GM12878 (cell line): Measurements from ENCODE around the gene SSX2IP. TPM values are rescaled to one million over a fixed set of nuclear protein-coding genes. Genes with fewer than 3 reads are reported as not detected.

Source experiments
- ATAC-seq: fragments of 200-7000 bp; cut with Tn5 transposase; 3 replicates; pipeline ENCODE4 v1.9.1; 2020; ENCODE audit warnings: mild to moderate bottlenecking, moderate library complexity
- BruUV-seq: library from RNA; stranded (reverse); fragments of 400-500 nt; replicated peaks from 2 replicates; lab custom pipeline; 2021; lab: Mats Ljungman, UMichigan
- CTCF ChIA-PET: fragments of 300-600 bp; sonication (Branson Sonifier 250); formaldehyde crosslinking; extraction: SDS; loops from one replicate; lab custom pipeline; 2021; ENCODE audit warnings: inconsistent platforms; lab: Yijun Ruan, JAX
- POLR2A ChIA-PET: fragments of 350-600 bp; formaldehyde crosslinking; extraction: SDS; loops from one replicate; lab custom pipeline; 2021; ENCODE audit warnings: inconsistent platforms; lab: Charles Lee
- RAD21 ChIA-PET: fragments of 300-600 bp; sonication (Branson Sonifier 250); formaldehyde crosslinking; loops from one replicate; lab custom pipeline; 2023; ENCODE audit warnings: antibody characterized with exemption; ENCODE audit not compliant: unreplicated experiment; lab: Charles Lee
- SMC1A ChIA-PET: fragments of 300-600 bp; sonication (Branson Sonifier 250); formaldehyde crosslinking; loops from one replicate; lab custom pipeline; 2023; ENCODE audit not compliant: unreplicated experiment, uncharacterized antibody; lab: Charles Lee
- DNase-seq: peaks from one replicate; pipeline ENCODE4 v3.0.0-alpha.2; 2011; ENCODE audit warnings: low read depth, low spot score
- FAIRE-seq: peaks from 3 replicates; lab custom pipeline; 2011; peaks lifted over from hg19 to GRCh38; lab: Jason Lieb, UNC
- H2AFZ ChIP-seq: 2 replicates; pipeline ENCODE4 v1.6.0; 2011; ENCODE audit warnings: low read depth, low read length, control low read depth; ENCODE audit not compliant: control insufficient read depth
- H3K27ac ChIP-seq: 2 replicates; pipeline ENCODE4 v1.5.1; 2011; ENCODE audit warnings: control low read depth; ENCODE audit not compliant: control insufficient read depth, insufficient read depth
- H3K27me3 ChIP-seq, 2 experiments: replicated peaks in 1 of 2; 2 replicates each; pipeline versions ENCODE4 v1.6.0 to v1.6.1; 2011; ENCODE audit warnings: low read length in 1 of 2; ENCODE audit not compliant: control insufficient read depth in 2 of 2, insufficient read depth in 2 of 2
- H3K36me3 ChIP-seq, 2 experiments: 2 replicates each; pipeline ENCODE4 v1.5.1; 2011; ENCODE audit warnings: low read length in 1 of 2; ENCODE audit not compliant: control insufficient read depth in 2 of 2, insufficient read depth in 2 of 2
- H3K4me1 ChIP-seq: 2 replicates; pipeline ENCODE4 v1.6.1; 2011; ENCODE audit warnings: mild to moderate bottlenecking, low read length, moderate library complexity, mixed read lengths; ENCODE audit not compliant: control insufficient read depth, insufficient read depth
- H3K4me2 ChIP-seq: 2 replicates; pipeline ENCODE4 v1.6.0; 2011; ENCODE audit warnings: control low read depth; ENCODE audit not compliant: control insufficient read depth, insufficient read depth
- H3K4me3 ChIP-seq: fragments of 200-600 bp; sonication (generic); 2 replicates; pipeline ENCODE4 v1.5.1; 2016
- H3K79me2 ChIP-seq: 2 replicates; pipeline ENCODE4 v1.6.0; 2011; ENCODE audit warnings: low read length; ENCODE audit not compliant: control insufficient read depth, insufficient read depth
- H3K9ac ChIP-seq: 2 replicates; pipeline ENCODE4 v1.8.0; 2011; ENCODE audit warnings: low read length, control low read depth, mixed read lengths; ENCODE audit not compliant: control insufficient read depth, insufficient read depth
- H3K9me3 ChIP-seq: replicated peaks from 3 replicates; pipeline ENCODE4 v1.5.1; 2011; ENCODE audit warnings: mild to moderate bottlenecking, low read length; ENCODE audit not compliant: control insufficient read depth, insufficient read depth
- H4K20me1 ChIP-seq: 2 replicates; pipeline ENCODE4 v1.6.0; 2011; ENCODE audit not compliant: control insufficient read depth, insufficient read depth
- ATF7 ChIP-seq: fragments of 450-650 bp; IDR thresholded peaks from 2 replicates; pipeline ENCODE4 v1.6.1; 2016; ENCODE audit warnings: low read depth, mild to moderate bottlenecking
- BHLHE40 ChIP-seq, 2 experiments: fragments of 450-650 bp in 1 of 2; IDR thresholded peaks; 2 replicates each; pipeline ENCODE4 v1.6.1; 2011 to 2017; ENCODE audit warnings: low read depth in 2 of 2, borderline replicate concordance in 1 of 2, improper control_type of control experiment in 1 of 2, low read length in 1 of 2, mild to moderate bottlenecking in 1 of 2
- CREM ChIP-seq: IDR thresholded peaks from 2 replicates; pipeline ENCODE4 v1.6.1; 2014; ENCODE audit warnings: antibody characterized with exemption, low read depth
- FOXK2 ChIP-seq: fragments of 450-650 bp; IDR thresholded peaks from 2 replicates; pipeline ENCODE4 v1.6.1; 2017; ENCODE audit warnings: mild to moderate bottlenecking, moderate library complexity
- PAX5 ChIP-seq: IDR thresholded peaks from 2 replicates; pipeline ENCODE4 v1.6.1; 2011; ENCODE audit warnings: low read depth, low read length, borderline replicate concordance
- POLR2A ChIP-seq: IDR thresholded peaks from 2 replicates; pipeline ENCODE4 v1.6.1; 2011; ENCODE audit warnings: low read depth, mild to moderate bottlenecking, low read length
- SRF ChIP-seq, 2 experiments: IDR thresholded peaks; 2 replicates each; pipeline ENCODE4 v1.6.1; 2011; ENCODE audit warnings: low read depth in 2 of 2, low read length in 2 of 2, mild to moderate bottlenecking in 1 of 2, moderate library complexity in 1 of 2
- TBL1XR1 ChIP-seq: IDR thresholded peaks from 2 replicates; pipeline ENCODE4 v1.6.1; 2012; ENCODE audit warnings: low read depth, low read length, improper control_type of control experiment
- TCF12 ChIP-seq: IDR thresholded peaks from 2 replicates; pipeline ENCODE4 v1.6.1; 2011; ENCODE audit warnings: low read depth, mild to moderate bottlenecking, low read length
- whole genome bisulfite sequencing: methylation state at CpG from one replicate; pipeline ENCODE4 v1.1.6; 2016; ENCODE audit warnings: low lambda C conversion rate; ENCODE audit not compliant: insufficient replicate concordance, insufficient coverage; ENCODE audit errors: missing lambda C conversion rate; 5-methylcytosine and 5-hydroxymethylcytosine counted together
- in situ Hi-C: fragments of 300-500 bp; cut with MboI; formaldehyde crosslinking; loops from 9 replicates; pipeline ENCODE4 v1.14.3; 2018; ENCODE audit warnings: mixed read lengths
- intact Hi-C: fragments of 100-400 bp; cut with micrococcal nuclease; formaldehyde crosslinking; loops from one replicate; pipeline ENCODE4 v1.14.2; 2022; ENCODE audit not compliant: unreplicated experiment
- polyA plus RNA-seq, 11 experiments: library from polyadenylated mRNA; depleted of rRNA in 4 of 11; unstranded in 6 of 11; stranded (reverse) in 5 of 11; fragments of >200 nt; fragmentation: Nextera tagmentation in 4 of 11; fragmentation: Illumina TruSeq in 1 of 11; extraction: Ambion mirVana in 4 of 11; extraction: Trizol in 1 of 11; gene quantifications; 1 replicate in 1 of 11; 2 replicates in 10 of 11; pipeline versions ENCODE4 v1.2.1 to v1.2.3, GENCODE V29; 2011 to 2016; ENCODE audit warnings: inconsistent platforms in 2 of 11, missing spikeins in 2 of 11, low read depth in 1 of 11
- total RNA-seq, 4 experiments: library from RNA; depleted of rRNA in 3 of 4; stranded (reverse); fragments of >200 nt in 3 of 4; fragmentation: Illumina TruSeq in 1 of 4; extraction: Trizol in 1 of 4; gene quantifications; 2 replicates each; pipeline versions ENCODE4 v1.2.1 to v1.2.3, GENCODE V29; 2013 to 2021
- TF ChIP-seq, protein P1 (sequence below): fragments of 450-650 bp; formaldehyde crosslinking; IDR thresholded peaks from 2 replicates; pipeline ENCODE4 v1.5.0; 2022; ENCODE audit warnings: mild to moderate bottlenecking, missing genetic modification characterization
- TF ChIP-seq, protein P2 (sequence below): IDR thresholded peaks from 2 replicates; pipeline ENCODE4 v1.6.1; 2012; ENCODE audit warnings: improper control_type of control experiment, low read depth, low read length; ENCODE audit not compliant: insufficient replicate concordance
- TF ChIP-seq, protein P3 (sequence below): fragments of 450-650 bp; conservative IDR thresholded peaks from 2 replicates; pipeline ENCODE4 v1.6.1; 2017; ENCODE audit warnings: mild to moderate bottlenecking, moderate library complexity

The SSX2IP gene
- total and polyA plus RNA-seq, 10 of the 15 experiments (the other 5 are each of a cell fraction or from before 2014, with no cell fraction given) = 3.3 to 14.0 (median 10.4) TPM

DNA sequence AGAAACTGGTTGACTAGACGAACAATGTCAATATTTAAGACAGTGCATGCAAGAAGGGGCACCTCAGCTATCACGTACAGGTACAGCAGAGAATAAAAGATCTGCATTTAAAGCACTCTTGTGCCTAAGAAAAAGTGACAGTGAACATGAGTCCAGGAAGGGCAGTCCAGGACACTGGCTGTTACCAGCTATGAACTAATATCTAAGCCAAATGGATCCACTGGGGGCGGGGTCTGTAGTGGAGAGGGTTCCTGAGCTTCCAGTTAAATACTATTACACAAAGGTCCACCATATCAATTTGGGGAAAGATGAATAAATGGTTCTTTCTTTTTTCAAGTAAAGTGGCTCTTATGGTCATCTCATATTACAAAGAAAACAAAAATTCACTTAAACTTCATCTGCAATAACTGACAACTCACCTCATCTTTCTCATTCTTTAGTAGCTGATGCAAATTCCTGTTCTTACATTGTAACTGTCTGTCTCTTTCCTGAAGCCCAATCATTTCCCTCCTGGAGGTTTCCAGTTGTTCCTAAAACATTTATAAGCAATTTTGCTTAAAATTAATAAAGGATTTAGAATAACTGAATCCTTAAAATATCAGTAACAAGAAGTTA lies 24.5 kb downstream of the SSX2IP start:
- no peak overlapping the region for H3K4me2 ChIP-seq
- no peak overlapping the region for H2AFZ ChIP-seq
- no peaks in the 10 kb centered on the region for H3K27me3 ChIP-seq
- no peak overlapping the region for H3K9ac ChIP-seq
- ATAC-seq = no peak
- ChIA-PET SMC1A (interaction anchor here (0.8 to 3.1 kb wide), 3 partner anchors 14 to 223 kb away, joined by 3 to 12 read pairs (median 3); no protein-coding TSS in a partner anchor), RAD21 (no interaction called here), POLR2A (interaction anchor here (0.5 kb wide), 1 partner anchor 11 kb away, joined by 7 read pairs; no protein-coding TSS in a partner anchor), CTCF (no interaction called here)
- H4K20me1 ChIP-seq = no peaks in the 10 kb centered on the region
- intact Hi-C loops = no loop called here
- in situ Hi-C loops = no loop called here
- no peak overlapping the region for H3K27ac ChIP-seq
- H3K4me1 ChIP-seq = no peaks in the 10 kb centered on the region
- WGBS = 96% methylated on average over 3 of the region's 3 CpGs
- no TSS peak for BruUV-seq
- no peak for FAIRE-seq
- H3K9me3 ChIP-seq = no peaks in the 10 kb centered on the region
- DNase-seq = no peak
- no peaks in the 10 kb centered on the region for H3K79me2 ChIP-seq
- TF ChIP-seq BHLHE40 (IDR thresholded peaks at IDR 0.05; ENCODE audit: borderline replicate concordance in 1 of 2, low read depth in 2 of 2, low read length in 1 of 2) (no peak), TCF12 (no peak), TBL1XR1 (no peak), POLR2A (no peak), SRF (IDR thresholded peaks at IDR 0.05; ENCODE audit: low read depth in 2 of 2, low read length in 2 of 2) (no peak), ATF7 (no peak), PAX5 (no peak), CREM (no peak), FOXK2 (no peak)
- TF ChIP-seq, protein P1, sequence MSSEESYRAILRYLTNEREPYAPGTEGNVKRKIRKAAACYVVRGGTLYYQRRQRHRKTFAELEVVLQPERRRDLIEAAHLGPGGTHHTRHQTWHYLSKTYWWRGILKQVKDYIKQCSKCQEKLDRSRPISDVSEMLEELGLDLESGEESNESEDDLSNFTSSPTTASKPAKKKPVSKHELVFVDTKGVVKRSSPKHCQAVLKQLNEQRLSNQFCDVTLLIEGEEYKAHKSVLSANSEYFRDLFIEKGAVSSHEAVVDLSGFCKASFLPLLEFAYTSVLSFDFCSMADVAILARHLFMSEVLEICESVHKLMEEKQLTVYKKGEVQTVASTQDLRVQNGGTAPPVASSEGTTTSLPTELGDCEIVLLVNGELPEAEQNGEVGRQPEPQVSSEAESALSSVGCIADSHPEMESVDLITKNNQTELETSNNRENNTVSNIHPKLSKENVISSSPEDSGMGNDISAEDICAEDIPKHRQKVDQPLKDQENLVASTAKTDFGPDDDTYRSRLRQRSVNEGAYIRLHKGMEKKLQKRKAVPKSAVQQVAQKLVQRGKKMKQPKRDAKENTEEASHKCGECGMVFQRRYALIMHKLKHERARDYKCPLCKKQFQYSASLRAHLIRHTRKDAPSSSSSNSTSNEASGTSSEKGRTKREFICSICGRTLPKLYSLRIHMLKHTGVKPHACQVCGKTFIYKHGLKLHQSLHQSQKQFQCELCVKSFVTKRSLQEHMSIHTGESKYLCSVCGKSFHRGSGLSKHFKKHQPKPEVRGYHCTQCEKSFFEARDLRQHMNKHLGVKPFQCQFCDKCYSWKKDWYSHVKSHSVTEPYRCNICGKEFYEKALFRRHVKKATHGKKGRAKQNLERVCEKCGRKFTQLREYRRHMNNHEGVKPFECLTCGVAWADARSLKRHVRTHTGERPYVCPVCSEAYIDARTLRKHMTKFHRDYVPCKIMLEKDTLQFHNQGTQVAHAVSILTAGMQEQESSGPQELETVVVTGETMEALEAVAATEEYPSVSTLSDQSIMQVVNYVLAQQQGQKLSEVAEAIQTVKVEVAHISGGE (CRISPR knock-in tag) = no peak
- TF ChIP-seq, protein P2, sequence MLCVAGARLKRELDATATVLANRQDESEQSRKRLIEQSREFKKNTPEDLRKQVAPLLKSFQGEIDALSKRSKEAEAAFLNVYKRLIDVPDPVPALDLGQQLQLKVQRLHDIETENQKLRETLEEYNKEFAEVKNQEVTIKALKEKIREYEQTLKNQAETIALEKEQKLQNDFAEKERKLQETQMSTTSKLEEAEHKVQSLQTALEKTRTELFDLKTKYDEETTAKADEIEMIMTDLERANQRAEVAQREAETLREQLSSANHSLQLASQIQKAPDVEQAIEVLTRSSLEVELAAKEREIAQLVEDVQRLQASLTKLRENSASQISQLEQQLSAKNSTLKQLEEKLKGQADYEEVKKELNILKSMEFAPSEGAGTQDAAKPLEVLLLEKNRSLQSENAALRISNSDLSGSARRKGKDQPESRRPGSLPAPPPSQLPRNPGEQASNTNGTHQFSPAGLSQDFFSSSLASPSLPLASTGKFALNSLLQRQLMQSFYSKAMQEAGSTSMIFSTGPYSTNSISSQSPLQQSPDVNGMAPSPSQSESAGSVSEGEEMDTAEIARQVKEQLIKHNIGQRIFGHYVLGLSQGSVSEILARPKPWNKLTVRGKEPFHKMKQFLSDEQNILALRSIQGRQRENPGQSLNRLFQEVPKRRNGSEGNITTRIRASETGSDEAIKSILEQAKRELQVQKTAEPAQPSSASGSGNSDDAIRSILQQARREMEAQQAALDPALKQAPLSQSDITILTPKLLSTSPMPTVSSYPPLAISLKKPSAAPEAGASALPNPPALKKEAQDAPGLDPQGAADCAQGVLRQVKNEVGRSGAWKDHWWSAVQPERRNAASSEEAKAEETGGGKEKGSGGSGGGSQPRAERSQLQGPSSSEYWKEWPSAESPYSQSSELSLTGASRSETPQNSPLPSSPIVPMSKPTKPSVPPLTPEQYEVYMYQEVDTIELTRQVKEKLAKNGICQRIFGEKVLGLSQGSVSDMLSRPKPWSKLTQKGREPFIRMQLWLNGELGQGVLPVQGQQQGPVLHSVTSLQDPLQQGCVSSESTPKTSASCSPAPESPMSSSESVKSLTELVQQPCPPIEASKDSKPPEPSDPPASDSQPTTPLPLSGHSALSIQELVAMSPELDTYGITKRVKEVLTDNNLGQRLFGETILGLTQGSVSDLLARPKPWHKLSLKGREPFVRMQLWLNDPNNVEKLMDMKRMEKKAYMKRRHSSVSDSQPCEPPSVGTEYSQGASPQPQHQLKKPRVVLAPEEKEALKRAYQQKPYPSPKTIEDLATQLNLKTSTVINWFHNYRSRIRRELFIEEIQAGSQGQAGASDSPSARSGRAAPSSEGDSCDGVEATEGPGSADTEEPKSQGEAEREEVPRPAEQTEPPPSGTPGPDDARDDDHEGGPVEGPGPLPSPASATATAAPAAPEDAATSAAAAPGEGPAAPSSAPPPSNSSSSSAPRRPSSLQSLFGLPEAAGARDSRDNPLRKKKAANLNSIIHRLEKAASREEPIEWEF = no peak
- TF ChIP-seq, protein P3, sequence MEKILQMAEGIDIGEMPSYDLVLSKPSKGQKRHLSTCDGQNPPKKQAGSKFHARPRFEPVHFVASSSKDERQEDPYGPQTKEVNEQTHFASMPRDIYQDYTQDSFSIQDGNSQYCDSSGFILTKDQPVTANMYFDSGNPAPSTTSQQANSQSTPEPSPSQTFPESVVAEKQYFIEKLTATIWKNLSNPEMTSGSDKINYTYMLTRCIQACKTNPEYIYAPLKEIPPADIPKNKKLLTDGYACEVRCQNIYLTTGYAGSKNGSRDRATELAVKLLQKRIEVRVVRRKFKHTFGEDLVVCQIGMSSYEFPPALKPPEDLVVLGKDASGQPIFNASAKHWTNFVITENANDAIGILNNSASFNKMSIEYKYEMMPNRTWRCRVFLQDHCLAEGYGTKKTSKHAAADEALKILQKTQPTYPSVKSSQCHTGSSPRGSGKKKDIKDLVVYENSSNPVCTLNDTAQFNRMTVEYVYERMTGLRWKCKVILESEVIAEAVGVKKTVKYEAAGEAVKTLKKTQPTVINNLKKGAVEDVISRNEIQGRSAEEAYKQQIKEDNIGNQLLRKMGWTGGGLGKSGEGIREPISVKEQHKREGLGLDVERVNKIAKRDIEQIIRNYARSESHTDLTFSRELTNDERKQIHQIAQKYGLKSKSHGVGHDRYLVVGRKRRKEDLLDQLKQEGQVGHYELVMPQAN = no peak
- no peaks in the 10 kb centered on the region for H3K36me3 ChIP-seq
- H3K4me3 ChIP-seq = no peak overlapping the region
